ENCODE results near the gene NT5DC3.
"Not testable (repeated sequence)": the region's sequence is repeated elsewhere in the genome, so short reads cannot be mapped to it uniquely, and the experiment has no call there.

NT5DC3 gene

GRCh38 chr12:103810111-103810510 lies 30.9 kb downstream of the NT5DC3 start:
- H4K8ac ChIP-seq (ENCODE audit: low read depth, low read length): no peak overlapping the region
- H3K4me1 ChIP-seq (ENCODE audit: control insufficient read depth in 2 of 2, insufficient read depth in 1 of 2, low read depth in 1 of 2, low read length in 2 of 2): no peaks in the 10 kb centered on the region
- H3K14ac ChIP-seq (ENCODE audit: low read length): no peak overlapping the region
- no peak overlapping the region for H4K91ac ChIP-seq (ENCODE audit: low read depth, low read length, poor library complexity)
- H3K79me1 ChIP-seq (ENCODE audit: low read depth, low read length): no peaks in the 10 kb centered on the region
- H2BK15ac ChIP-seq (ENCODE audit: low read length): no peak overlapping the region
- H3K27ac ChIP-seq (replicated peaks; ENCODE audit: low read length): no peak overlapping the region
- H3K4ac ChIP-seq (ENCODE audit: low read length): no peak overlapping the region
- no peak overlapping the region for H2BK12ac ChIP-seq (ENCODE audit: low read length)
- no peak overlapping the region for H3K18ac ChIP-seq (ENCODE audit: low read length)
- no peak overlapping the region for H2BK5ac ChIP-seq (ENCODE audit: low read length)
- no peak overlapping the region for H3K23ac ChIP-seq (ENCODE audit: low read depth, low read length, poor library complexity)
- H3K4me2 ChIP-seq (ENCODE audit: insufficient read depth, low read length, poor library complexity, severe bottlenecking): no peak overlapping the region
- WGBS, 2 donors (ENCODE audit: extremely low coverage in 2 of 2, insufficient read length in 2 of 2, insufficient replicate concordance in 1 of 2): no CpG with 5 or more reads among the region's 5 CpGs
- H3K4me3 ChIP-seq (ENCODE audit: low read length in 2 of 2): no peak overlapping the region
- H3K9ac ChIP-seq (ENCODE audit: low read depth, low read length, poor library complexity): no peak overlapping the region
- H2AFZ ChIP-seq (ENCODE audit: low read length): no peak overlapping the region
- peaks cover 2 to 30% of the 10 kb centered on the region in 2 donors for H3K36me3 ChIP-seq (replicated peaks in 1 of 2; ENCODE audit: control insufficient read depth in 2 of 2, insufficient read depth in 2 of 2, low read length in 2 of 2)
- no peaks in the 10 kb centered on the region for H3K9me3 ChIP-seq (replicated peaks in 1 of 2; ENCODE audit: control insufficient read depth in 2 of 2, insufficient read depth in 1 of 2, low read depth in 1 of 2, low read length in 2 of 2)
- no peak overlapping the region for H2AK5ac ChIP-seq (ENCODE audit: low read depth, low read length)
- no peaks in the 10 kb centered on the region for H3K27me3 ChIP-seq (ENCODE audit: control insufficient read depth in 3 of 3, insufficient read depth in 3 of 3, low read depth in 1 of 3, low read length in 3 of 3)
- no peak for DNase-seq (ENCODE audit: low spot score)
- no peak overlapping the region for H2BK120ac ChIP-seq (ENCODE audit: low read depth, low read length)

- not testable (repeated sequence) for H4K8ac ChIP-seq (ENCODE audit: low read depth, low read length); H2BK120ac ChIP-seq (ENCODE audit: low read depth, low read length); H4K91ac ChIP-seq (ENCODE audit: low read depth, low read length, poor library complexity); H3K4ac ChIP-seq (ENCODE audit: low read length); H2BK15ac ChIP-seq (ENCODE audit: low read length); H2AFZ ChIP-seq (ENCODE audit: low read length); DNase-seq (ENCODE audit: low spot score); H2BK12ac ChIP-seq (ENCODE audit: low read length); H3K27me3 ChIP-seq (ENCODE audit: control insufficient read depth in 3 of 3, insufficient read depth in 3 of 3, low read depth in 1 of 3, low read length in 3 of 3); H3K23ac ChIP-seq (ENCODE audit: low read depth, low read length, poor library complexity); H3K79me1 ChIP-seq (ENCODE audit: low read depth, low read length); H3K4me2 ChIP-seq (ENCODE audit: insufficient read depth, low read length, poor library complexity, severe bottlenecking); H3K4me3 ChIP-seq (ENCODE audit: low read length in 2 of 2); H3K27ac ChIP-seq (replicated peaks; ENCODE audit: low read length); H3K4me1 ChIP-seq (ENCODE audit: control insufficient read depth in 2 of 2, insufficient read depth in 1 of 2, low read depth in 1 of 2, low read length in 2 of 2); H3K9me3 ChIP-seq (replicated peaks in 1 of 2; ENCODE audit: control insufficient read depth in 2 of 2, insufficient read depth in 1 of 2, low read depth in 1 of 2, low read length in 2 of 2); H3K9ac ChIP-seq (ENCODE audit: low read depth, low read length, poor library complexity); H3K18ac ChIP-seq (ENCODE audit: low read length); H2BK5ac ChIP-seq (ENCODE audit: low read length); H2AK5ac ChIP-seq (ENCODE audit: low read depth, low read length); H3K14ac ChIP-seq (ENCODE audit: low read length)
- no CpG with 5 or more reads among the region's 7 CpGs for WGBS, 2 donors (ENCODE audit: extremely low coverage in 2 of 2, insufficient read length in 2 of 2, insufficient replicate concordance in 1 of 2)
- peaks cover 2 to 30% of the 10 kb centered on the region in 2 donors for H3K36me3 ChIP-seq (replicated peaks in 1 of 2; ENCODE audit: control insufficient read depth in 2 of 2, insufficient read depth in 2 of 2, low read length in 2 of 2)
These were observed 31.4 kb downstream of the NT5DC3 start for GRCh38 chr12:103809639-103810038.

- H2AFZ ChIP-seq (ENCODE audit: low read length): no peak overlapping the region
- no peaks in the 10 kb centered on the region for H3K4me1 ChIP-seq (ENCODE audit: control insufficient read depth in 2 of 2, insufficient read depth in 1 of 2, low read depth in 1 of 2, low read length in 2 of 2)
- H3K4me3 ChIP-seq (ENCODE audit: low read length in 2 of 2): no peak overlapping the region
- H3K9me3 ChIP-seq (replicated peaks in 1 of 2; ENCODE audit: control insufficient read depth in 2 of 2, insufficient read depth in 1 of 2, low read depth in 1 of 2, low read length in 2 of 2): no peaks in the 10 kb centered on the region
- no peak overlapping the region for H2BK5ac ChIP-seq (ENCODE audit: low read length)
- no peak overlapping the region for H3K23ac ChIP-seq (ENCODE audit: low read depth, low read length, poor library complexity)
- H2BK12ac ChIP-seq (ENCODE audit: low read length): no peak overlapping the region
- no peaks in the 10 kb centered on the region for H3K27me3 ChIP-seq (ENCODE audit: control insufficient read depth in 3 of 3, insufficient read depth in 3 of 3, low read depth in 1 of 3, low read length in 3 of 3)
- H3K18ac ChIP-seq (ENCODE audit: low read length): no peak overlapping the region
- H3K27ac ChIP-seq (replicated peaks; ENCODE audit: low read length): no peak overlapping the region
- no peaks in the 10 kb centered on the region for H3K79me1 ChIP-seq (ENCODE audit: low read depth, low read length)
- H3K9ac ChIP-seq (ENCODE audit: low read depth, low read length, poor library complexity): no peak overlapping the region
- no peak overlapping the region for H2BK120ac ChIP-seq (ENCODE audit: low read depth, low read length)
- H2AK5ac ChIP-seq (ENCODE audit: low read depth, low read length): no peak overlapping the region
- no peak overlapping the region for H4K8ac ChIP-seq (ENCODE audit: low read depth, low read length)
- WGBS, 2 donors (ENCODE audit: extremely low coverage in 2 of 2, insufficient read length in 2 of 2, insufficient replicate concordance in 1 of 2): no CpG with 5 or more reads among the region's 4 CpGs
- H3K4ac ChIP-seq (ENCODE audit: low read length): no peak overlapping the region
- no peak overlapping the region for H2BK15ac ChIP-seq (ENCODE audit: low read length)
- H3K4me2 ChIP-seq (ENCODE audit: insufficient read depth, low read length, poor library complexity, severe bottlenecking): no peak overlapping the region
- DNase-seq (ENCODE audit: low spot score): no peak
- no peak overlapping the region for H4K91ac ChIP-seq (ENCODE audit: low read depth, low read length, poor library complexity)
- peaks cover 2 to 30% of the 10 kb centered on the region in 2 donors for H3K36me3 ChIP-seq (replicated peaks in 1 of 2; ENCODE audit: control insufficient read depth in 2 of 2, insufficient read depth in 2 of 2, low read length in 2 of 2)
- no peak overlapping the region for H3K14ac ChIP-seq (ENCODE audit: low read length)
These were observed 31.9 kb downstream of the NT5DC3 start for GRCh38 chr12:103809154-103809553.

- Histone ChIP-seq H3K18ac (ENCODE audit: low read length) (no peak overlapping the region), H4K91ac (ENCODE audit: low read depth, low read length, poor library complexity) (no peak overlapping the region), H3K27ac (replicated peaks; ENCODE audit: low read length) (no peak overlapping the region), H2BK5ac (ENCODE audit: low read length) (no peak overlapping the region), H3K4ac (ENCODE audit: low read length) (no peak overlapping the region), H3K79me1 (ENCODE audit: low read depth, low read length) (no peaks in the 10 kb centered on the region), H3K9me3 (replicated peaks in 1 of 2; ENCODE audit: control insufficient read depth in 2 of 2, insufficient read depth in 1 of 2, low read depth in 1 of 2, low read length in 2 of 2) (no peaks in the 10 kb centered on the region), H3K36me3 (replicated peaks in 1 of 2; ENCODE audit: control insufficient read depth in 2 of 2, insufficient read depth in 2 of 2, low read length in 2 of 2) (peaks cover 0 to 22% of the 10 kb centered on the region in 2 donors), H3K23ac (ENCODE audit: low read depth, low read length, poor library complexity) (no peak overlapping the region), H3K4me1 (ENCODE audit: control insufficient read depth in 2 of 2, insufficient read depth in 1 of 2, low read depth in 1 of 2, low read length in 2 of 2) (no peaks in the 10 kb centered on the region), H2AK5ac (ENCODE audit: low read depth, low read length) (no peak overlapping the region), H3K27me3 (ENCODE audit: control insufficient read depth in 3 of 3, insufficient read depth in 3 of 3, low read depth in 1 of 3, low read length in 3 of 3) (no peaks in the 10 kb centered on the region), H3K14ac (ENCODE audit: low read length) (no peak overlapping the region), H2BK15ac (ENCODE audit: low read length) (no peak overlapping the region), H2BK12ac (ENCODE audit: low read length) (no peak overlapping the region), H3K4me3 (ENCODE audit: low read length in 2 of 2) (no peak overlapping the region), H2AFZ (ENCODE audit: low read length) (no peak overlapping the region), H3K4me2 (ENCODE audit: insufficient read depth, low read length, poor library complexity, severe bottlenecking) (no peak overlapping the region), H4K8ac (ENCODE audit: low read depth, low read length) (no peak overlapping the region), H3K9ac (ENCODE audit: low read depth, low read length, poor library complexity) (no peak overlapping the region), H2BK120ac (ENCODE audit: low read depth, low read length) (no peak overlapping the region)
- WGBS, 2 donors (ENCODE audit: extremely low coverage in 2 of 2, insufficient read length in 2 of 2, insufficient replicate concordance in 1 of 2): no CpG with 5 or more reads among the region's 6 CpGs
- no peak for DNase-seq (ENCODE audit: low spot score)
These were observed 32.7 kb downstream of the NT5DC3 start for GRCh38 chr12:103808239-103808880.
